Spleen (tissue), 7 donors: Measurements from ENCODE around the gene MC5R.

ENCODE experiments used
- CTCF ChIP-seq, 11 experiments: fragments of 200-600 bp in 7 of 11; fragments of 450-650 bp in 4 of 11; sonication (generic) in 4 of 11; IDR thresholded peaks in 8 of 11; conservative IDR thresholded peaks in 3 of 11; 1 replicate in 7 of 11; 2 replicates in 4 of 11; pipeline versions ENCODE4 v1.4.0 to v1.8.0; 2016 to 2021; ENCODE audit warnings: antibody characterized with exemption in 11 of 11, inconsistent platforms in 4 of 11, mild to moderate bottlenecking in 1 of 11
- POLR2AphosphoS5 ChIP-seq, 3 donors: sonication (generic); formaldehyde crosslinking; IDR thresholded peaks; one replicate each; pipeline ENCODE4 v1.5.1; 2017; ENCODE audit warnings: antibody characterized with exemption in 3 of 3
- donor health status: DM: no; HTN: no; CAD: no; lungs with moderate emphysema.
- donor health status: DM: no; HTN: no; CAD: no.
- donor health status: DM: no; HTN: no; CAD: no.

- TF ChIP-seq CTCF (IDR thresholded peaks at IDR 0.05 in 8 of 11, conservative IDR thresholded peaks at IDR 0.05 in 3 of 11) (no peak), POLR2AphosphoS5 (IDR thresholded peaks at IDR 0.05) (no peak)
Measured at GRCh38 chr18:13810950-13811485, 12.9 kb upstream of the MC5R start.
